Testis (tissue), 2 donors: ENCODE measurements around the gene PYDC1.

ENCODE experiments used
- POLR2A ChIP-seq: fragments of 450-650 bp; IDR thresholded peaks from one replicate; pipeline ENCODE4 v1.6.1; 2017; ENCODE audit warnings: antibody characterized with exemption, mild to moderate bottlenecking, moderate library complexity
- TF ChIP-seq, protein P1 (sequence below), 3 experiments: fragments of 450-650 bp in 2 of 3; fragments of 200-600 bp in 1 of 3; sonication (generic) in 1 of 3; IDR thresholded peaks; one replicate each; pipeline ENCODE4 v1.5.1; 2016 to 2019; ENCODE audit warnings: antibody characterized with exemption in 3 of 3, mild to moderate bottlenecking in 2 of 3, moderate library complexity in 1 of 3

DNA sequence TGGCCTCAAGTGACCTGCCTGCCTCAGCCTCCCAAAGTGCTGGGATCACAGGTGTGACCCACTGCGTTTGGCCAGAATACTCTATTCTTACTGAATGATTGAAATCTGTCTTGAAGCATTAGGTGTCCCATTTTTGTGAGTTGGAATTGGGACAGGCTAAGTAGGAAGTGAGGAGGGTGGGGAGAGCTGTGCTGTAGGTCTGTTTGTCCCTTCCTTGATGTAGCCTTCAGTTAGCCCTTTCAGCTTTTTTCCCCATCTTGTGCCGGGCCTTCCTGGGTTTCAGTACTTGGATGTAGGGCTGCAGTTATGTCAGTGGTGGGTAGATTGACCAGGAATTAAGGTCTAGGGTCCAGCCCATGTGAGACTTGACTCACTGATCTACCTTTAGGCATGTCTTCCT is 23.1 kb downstream of the PYDC1 start:
- TF ChIP-seq, protein P1, sequence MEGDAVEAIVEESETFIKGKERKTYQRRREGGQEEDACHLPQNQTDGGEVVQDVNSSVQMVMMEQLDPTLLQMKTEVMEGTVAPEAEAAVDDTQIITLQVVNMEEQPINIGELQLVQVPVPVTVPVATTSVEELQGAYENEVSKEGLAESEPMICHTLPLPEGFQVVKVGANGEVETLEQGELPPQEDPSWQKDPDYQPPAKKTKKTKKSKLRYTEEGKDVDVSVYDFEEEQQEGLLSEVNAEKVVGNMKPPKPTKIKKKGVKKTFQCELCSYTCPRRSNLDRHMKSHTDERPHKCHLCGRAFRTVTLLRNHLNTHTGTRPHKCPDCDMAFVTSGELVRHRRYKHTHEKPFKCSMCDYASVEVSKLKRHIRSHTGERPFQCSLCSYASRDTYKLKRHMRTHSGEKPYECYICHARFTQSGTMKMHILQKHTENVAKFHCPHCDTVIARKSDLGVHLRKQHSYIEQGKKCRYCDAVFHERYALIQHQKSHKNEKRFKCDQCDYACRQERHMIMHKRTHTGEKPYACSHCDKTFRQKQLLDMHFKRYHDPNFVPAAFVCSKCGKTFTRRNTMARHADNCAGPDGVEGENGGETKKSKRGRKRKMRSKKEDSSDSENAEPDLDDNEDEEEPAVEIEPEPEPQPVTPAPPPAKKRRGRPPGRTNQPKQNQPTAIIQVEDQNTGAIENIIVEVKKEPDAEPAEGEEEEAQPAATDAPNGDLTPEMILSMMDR (IDR thresholded peaks at IDR 0.05), result no peak
- TF ChIP-seq POLR2A, result no peak
